ENCODE measurements around the gene ACAA1. TPM values are rescaled to one million over a fixed set of nuclear protein-coding genes. Genes with fewer than 3 reads are reported as not detected.

Gene ACAA1
- total RNA-seq, 6 experiments from 2014 or later, result 192 to 441 (median 309) TPM

DNA sequence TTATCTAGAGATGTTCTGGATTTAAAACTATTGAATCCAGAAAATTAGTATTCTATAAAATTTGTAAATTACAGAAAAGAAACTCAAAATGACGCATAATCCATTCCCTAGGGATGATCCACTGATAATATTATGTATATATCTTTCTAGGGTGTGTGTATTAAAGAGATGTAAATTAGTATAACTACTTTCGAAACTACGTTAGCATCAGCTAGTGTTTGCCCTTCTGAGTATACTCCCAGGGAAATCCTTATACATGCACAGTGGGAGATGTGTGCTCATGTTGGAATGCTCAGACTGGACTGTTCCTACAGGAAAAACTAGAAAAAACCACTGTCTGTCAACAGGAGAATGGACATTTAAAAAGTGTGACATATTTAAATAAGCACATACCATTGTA lies 36.4 kb downstream of the ACAA1 start:
- Histone ChIP-seq H3K36me3 (no peaks in the 10 kb centered on the region), H3K27ac (no peak overlapping the region), H3K4me1 (no peaks in the 10 kb centered on the region), H3K27me3 (no peaks in the 10 kb centered on the region), H3K9me3 (peaks cover 0 to under 1% (median 0%) of the 10 kb centered on the region in 4 donors), H3K4me3 (no peak overlapping the region)
- intact Hi-C loops (cut with DNase I), result no loop called here
- WGBS (ENCODE audit: insufficient coverage, low coverage, low lambda C conversion rate, missing lambda C conversion rate), result 61% methylated on average over 3 of the region's 3 CpGs
- ATAC-seq (no peak), DNase-seq (no peak)
- TF ChIP-seq POLR2A (IDR thresholded peaks at IDR 0.05), result no peak
- TF ChIP-seq, protein P1, sequence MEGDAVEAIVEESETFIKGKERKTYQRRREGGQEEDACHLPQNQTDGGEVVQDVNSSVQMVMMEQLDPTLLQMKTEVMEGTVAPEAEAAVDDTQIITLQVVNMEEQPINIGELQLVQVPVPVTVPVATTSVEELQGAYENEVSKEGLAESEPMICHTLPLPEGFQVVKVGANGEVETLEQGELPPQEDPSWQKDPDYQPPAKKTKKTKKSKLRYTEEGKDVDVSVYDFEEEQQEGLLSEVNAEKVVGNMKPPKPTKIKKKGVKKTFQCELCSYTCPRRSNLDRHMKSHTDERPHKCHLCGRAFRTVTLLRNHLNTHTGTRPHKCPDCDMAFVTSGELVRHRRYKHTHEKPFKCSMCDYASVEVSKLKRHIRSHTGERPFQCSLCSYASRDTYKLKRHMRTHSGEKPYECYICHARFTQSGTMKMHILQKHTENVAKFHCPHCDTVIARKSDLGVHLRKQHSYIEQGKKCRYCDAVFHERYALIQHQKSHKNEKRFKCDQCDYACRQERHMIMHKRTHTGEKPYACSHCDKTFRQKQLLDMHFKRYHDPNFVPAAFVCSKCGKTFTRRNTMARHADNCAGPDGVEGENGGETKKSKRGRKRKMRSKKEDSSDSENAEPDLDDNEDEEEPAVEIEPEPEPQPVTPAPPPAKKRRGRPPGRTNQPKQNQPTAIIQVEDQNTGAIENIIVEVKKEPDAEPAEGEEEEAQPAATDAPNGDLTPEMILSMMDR (IDR thresholded peaks at IDR 0.05), result no peak

DNA sequence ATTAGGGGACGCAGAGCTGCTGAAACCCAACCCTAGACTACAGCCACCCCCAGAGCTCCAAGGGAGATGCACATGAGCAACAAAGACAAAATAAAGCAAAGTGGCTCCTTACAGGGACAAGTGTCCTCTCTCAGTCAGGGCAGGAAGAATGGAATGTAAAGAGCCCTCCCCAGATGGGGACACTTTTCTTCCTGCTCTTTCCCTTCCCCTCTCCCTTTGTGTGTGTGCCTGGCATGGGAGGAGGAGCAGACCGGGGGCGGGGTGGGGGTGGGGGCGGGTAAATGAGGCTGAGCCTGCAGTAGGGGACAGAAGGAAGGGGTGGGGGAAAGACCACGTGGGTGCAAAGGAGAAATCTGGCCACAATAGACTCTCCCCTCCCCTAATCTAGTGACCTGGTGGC lies 37.4 kb downstream of the ACAA1 start:
- no peak for TF ChIP-seq POLR2A (IDR thresholded peaks at IDR 0.05)
- TF ChIP-seq, protein P1 (IDR thresholded peaks at IDR 0.05), result no peak
- no peak for ATAC-seq
- WGBS (ENCODE audit: insufficient coverage, low coverage, low lambda C conversion rate, missing lambda C conversion rate), result 31% methylated on average over 3 of the region's 5 CpGs

DNA sequence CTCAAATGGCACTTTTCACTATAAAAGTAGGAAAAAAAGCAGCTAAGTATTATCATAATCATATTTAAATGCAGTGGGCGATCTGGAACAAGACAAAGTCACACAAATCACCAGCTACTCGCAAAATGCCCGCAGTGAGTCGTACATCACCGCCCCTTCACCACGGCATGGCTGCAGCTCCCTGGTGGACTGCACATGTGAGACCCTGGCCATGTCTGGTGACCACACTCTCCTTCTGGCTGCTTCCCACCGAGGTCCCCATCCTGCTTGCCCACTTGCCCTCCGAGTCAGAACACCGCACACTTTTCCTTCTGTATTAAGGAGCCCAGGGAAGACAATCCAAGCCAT lies 38.6 kb downstream of the ACAA1 start:
- H3K27me3 ChIP-seq, result no peaks in the 10 kb centered on the region
- no peak overlapping the region for H3K27ac ChIP-seq
- H3K36me3 ChIP-seq, result no peaks in the 10 kb centered on the region
- ATAC-seq (no peak), DNase-seq (no peak)
- no peak overlapping the region for H3K4me3 ChIP-seq
- TF ChIP-seq, protein P1 (IDR thresholded peaks at IDR 0.05), result no peak
- no peak for TF ChIP-seq POLR2A (IDR thresholded peaks at IDR 0.05)
- intact Hi-C loops (cut with DNase I), result no loop called here
- H3K9me3 ChIP-seq, result no peaks in the 10 kb centered on the region
- no peaks in the 10 kb centered on the region for H3K4me1 ChIP-seq
- WGBS (ENCODE audit: insufficient coverage, low coverage, low lambda C conversion rate, missing lambda C conversion rate), result 82% methylated on average over 6 of the region's 9 CpGs

More for the DNA sequence above, 37.4 kb downstream of the ACAA1 start:
- Histone ChIP-seq H3K4me3 (no peak overlapping the region), H3K27me3 (no peaks in the 10 kb centered on the region), H3K36me3 (no peaks in the 10 kb centered on the region), H3K27ac (no peak overlapping the region), H3K9me3 (no peaks in the 10 kb centered on the region), H3K4me1 (no peaks in the 10 kb centered on the region)
- DNase-seq, result no peak
- intact Hi-C loops (cut with DNase I), result no loop called here

DNA sequence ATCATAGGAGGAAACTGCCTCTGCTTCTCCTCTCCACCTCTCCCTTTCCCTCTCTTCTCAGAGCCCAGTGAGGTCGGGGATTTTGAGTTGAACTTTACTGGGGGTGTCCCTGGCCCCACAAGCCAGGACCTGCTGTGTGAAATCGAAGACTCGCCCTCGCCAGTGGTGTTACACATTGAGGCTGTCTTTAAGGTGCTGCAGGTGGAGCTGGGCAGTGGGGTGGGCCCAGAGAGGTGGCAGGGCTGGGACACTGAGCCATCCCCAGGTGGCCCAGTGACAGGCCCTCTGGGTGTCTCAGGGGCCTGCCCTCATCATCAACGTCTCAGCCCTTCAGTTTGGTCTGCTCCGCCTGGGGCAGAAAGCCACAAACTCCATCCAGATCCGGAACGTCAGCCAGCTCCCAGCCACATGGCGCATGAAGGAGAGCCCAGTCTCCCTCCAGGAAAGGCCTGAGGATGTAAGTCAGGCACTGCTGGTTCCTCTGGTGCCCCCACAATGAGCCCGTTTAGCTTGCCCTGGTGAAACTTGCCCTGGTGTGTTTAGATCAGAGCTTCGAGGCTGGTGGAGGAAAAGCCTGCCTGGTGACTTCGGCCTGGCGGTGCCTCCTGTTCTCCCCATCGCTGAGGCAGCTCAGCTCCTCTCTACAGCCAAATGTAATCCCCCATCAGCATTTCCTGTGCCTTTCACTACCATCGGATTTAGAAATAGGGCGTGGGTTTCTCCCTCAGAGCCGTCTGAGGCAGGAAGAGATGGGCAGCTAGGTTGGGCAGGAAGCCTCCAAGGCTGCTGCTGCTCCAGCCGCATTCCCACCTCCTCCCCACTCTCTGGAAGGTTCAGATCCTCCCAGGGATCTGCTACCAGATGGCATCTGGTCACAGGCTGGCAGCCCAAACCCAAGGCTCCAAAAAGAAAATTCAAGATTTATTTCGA lies 39.2 kb downstream of the ACAA1 start:
- ATAC-seq, result no peak
- H3K9me3 ChIP-seq, result no peaks in the 10 kb centered on the region
- no peaks in the 10 kb centered on the region for H3K27me3 ChIP-seq
- 70% methylated on average over 13 of the region's 19 CpGs for WGBS (ENCODE audit: insufficient coverage, low coverage, low lambda C conversion rate, missing lambda C conversion rate)
- intact Hi-C loops (cut with DNase I), result no loop called here
- no peak overlapping the region for H3K4me3 ChIP-seq
- no peak for TF ChIP-seq POLR2A (IDR thresholded peaks at IDR 0.05)
- H3K4me1 ChIP-seq, result no peaks in the 10 kb centered on the region
- H3K27ac ChIP-seq, result no peak overlapping the region
- no peak for DNase-seq
- no peaks in the 10 kb centered on the region for H3K36me3 ChIP-seq

DNA sequence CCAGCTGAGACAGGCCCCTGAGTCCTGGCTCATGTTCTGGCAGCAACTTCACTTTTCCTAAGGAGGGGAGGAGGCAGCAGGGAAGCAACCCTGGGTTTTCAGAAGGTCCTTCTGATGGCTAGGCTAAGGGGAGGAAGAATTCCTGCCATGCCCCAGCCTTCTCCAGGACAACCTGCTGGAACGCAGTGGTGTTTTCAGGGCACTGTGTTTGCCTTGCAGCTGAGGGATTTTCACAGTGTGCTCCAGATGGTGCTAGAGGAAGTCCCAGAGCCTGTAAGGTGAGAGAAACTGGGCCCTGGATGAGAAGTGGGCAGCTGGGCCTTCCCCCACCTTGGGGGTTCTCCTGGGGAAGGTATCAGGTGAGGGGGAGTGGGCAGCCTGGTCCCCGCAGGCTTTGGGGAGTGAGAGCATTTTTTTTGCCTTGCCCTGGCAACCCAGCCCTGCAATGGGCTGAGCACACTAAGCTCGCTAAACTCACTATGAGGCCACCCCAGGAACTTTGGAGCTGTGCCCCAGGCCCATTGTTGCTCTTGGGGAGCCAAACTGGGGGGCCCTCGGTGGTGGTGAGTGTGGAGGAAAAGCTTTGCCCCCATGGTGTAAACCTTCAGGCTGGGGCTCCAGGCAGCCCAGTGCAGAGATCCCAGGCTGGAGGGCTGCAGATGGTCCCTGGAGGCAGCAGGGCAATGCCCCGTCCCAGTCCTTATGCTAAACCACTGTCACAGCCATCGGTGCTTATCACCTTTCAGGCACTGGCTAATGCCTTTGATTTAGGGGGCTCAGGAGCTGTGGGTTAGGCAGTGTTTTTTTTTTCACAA lies 41.1 kb downstream of the ACAA1 start:
- Histone ChIP-seq H3K4me1 (no peaks in the 10 kb centered on the region), H3K36me3 (no peaks in the 10 kb centered on the region), H3K9me3 (no peaks in the 10 kb centered on the region), H3K4me3 (no peak overlapping the region), H3K27me3 (no peaks in the 10 kb centered on the region), H3K27ac (no peak overlapping the region)
- TF ChIP-seq POLR2A (IDR thresholded peaks at IDR 0.05), result no peak
- TF ChIP-seq, protein P1 (IDR thresholded peaks at IDR 0.05), result no peak
- ATAC-seq, result no peak
- intact Hi-C loops (cut with DNase I), result no loop called here
- no CpG with 5 or more reads among the region's 6 CpGs for WGBS (ENCODE audit: insufficient coverage, low coverage, low lambda C conversion rate, missing lambda C conversion rate)
- no peak for DNase-seq

Data from right lobe of liver (tissue), 6 donors.